ENCODE results near the gene FZR1. TPM values are rescaled to one million over a fixed set of nuclear protein-coding genes. Genes with fewer than 3 reads are reported as not detected.

Gene FZR1
- total and polyA plus RNA-seq, 10 donors, result 9.8 to 53.6 (median 37.1) TPM

- no peak for DNase-seq
- Histone ChIP-seq H3K36me3 (peaks cover 10 to 85% (median 61%) of the 10 kb centered on the region in 6 donors), H3K4me3 (no peak overlapping the region), H3K9me3 (no peaks in the 10 kb centered on the region), H3K4me1 (peaks cover 0 to 11% (median 0%) of the 10 kb centered on the region in 6 donors), H3K27me3 (replicated peaks in 1 of 7) (no peaks in the 10 kb centered on the region), H3K27ac (no peak overlapping the region)
- intact Hi-C loops (cut with DNase I; ENCODE audit: low total_unique reads), result no loop called here
- TF ChIP-seq POLR2A (IDR thresholded peaks at IDR 0.05) (no peak), POLR2AphosphoS5 (IDR thresholded peaks at IDR 0.05) (peak in 1 of 3 donors; percentile 4)
- 91 to 99% (median 95%) methylated on average over 20 of the region's 20 CpGs for WGBS, 5 donors
Measured at GRCh38 chr19:3524904-3525451, 18.9 kb downstream of the FZR1 start.

- peaks cover 10 to 84% (median 67%) of the 10 kb centered on the region in 6 donors for H3K36me3 ChIP-seq
- no peak overlapping the region for H3K27ac ChIP-seq
- WGBS, 5 donors, result 92 to 98% (median 94%) methylated on average over 23 to 28 of the region's 28 CpGs
- no peaks in the 10 kb centered on the region for H3K9me3 ChIP-seq
- H3K27me3 ChIP-seq (replicated peaks in 1 of 7), result no peaks in the 10 kb centered on the region
- DNase-seq, result no peak
- TF ChIP-seq CTCF (IDR thresholded peaks at IDR 0.05 in 8 of 11, conservative IDR thresholded peaks at IDR 0.05 in 3 of 11) (no peak), POLR2A (IDR thresholded peaks at IDR 0.05) (no peak), POLR2AphosphoS5 (IDR thresholded peaks at IDR 0.05) (no peak)
- no peak overlapping the region for H3K4me3 ChIP-seq
- H3K4me1 ChIP-seq, result no peaks in the 10 kb centered on the region
- intact Hi-C loops (cut with DNase I; ENCODE audit: low total_unique reads), result no loop called here
Measured at GRCh38 chr19:3526507-3527237, 20.6 kb downstream of the FZR1 start.

GRCh38 chr19:3527238-3527910 is 21.3 kb downstream of the FZR1 start:
- TF ChIP-seq POLR2AphosphoS5 (IDR thresholded peaks at IDR 0.05) (no peak), POLR2A (IDR thresholded peaks at IDR 0.05) (no peak), CTCF (IDR thresholded peaks at IDR 0.05 in 8 of 11, conservative IDR thresholded peaks at IDR 0.05 in 3 of 11) (no peak)
- intact Hi-C loops (cut with DNase I; ENCODE audit: low total_unique reads), result no loop called here
- Histone ChIP-seq H3K27me3 (replicated peaks in 1 of 7) (no peaks in the 10 kb centered on the region), H3K4me1 (no peaks in the 10 kb centered on the region), H3K4me3 (no peak overlapping the region), H3K36me3 (peaks cover 10 to 84% (median 71%) of the 10 kb centered on the region in 6 donors), H3K27ac (no peak overlapping the region), H3K9me3 (no peaks in the 10 kb centered on the region)
- 94 to 99% (median 96%) methylated on average over 17 to 21 of the region's 21 CpGs for WGBS, 5 donors
- DNase-seq, result no peak

- H3K36me3 ChIP-seq, result peaks cover 10 to 84% (median 72%) of the 10 kb centered on the region in 6 donors
- DNase-seq, result no peak
- intact Hi-C loops (cut with DNase I; ENCODE audit: low total_unique reads), result no loop called here
- TF ChIP-seq POLR2A (IDR thresholded peaks at IDR 0.05) (no peak), POLR2AphosphoS5 (IDR thresholded peaks at IDR 0.05) (no peak), CTCF (IDR thresholded peaks at IDR 0.05 in 8 of 11, conservative IDR thresholded peaks at IDR 0.05 in 3 of 11) (no peak)
- no peaks in the 10 kb centered on the region for H3K9me3 ChIP-seq
- no peaks in the 10 kb centered on the region for H3K4me1 ChIP-seq
- WGBS, 5 donors, result 96 to 99% (median 97%) methylated on average over 12 to 14 of the region's 14 CpGs
- H3K27ac ChIP-seq, result no peak overlapping the region
- H3K4me3 ChIP-seq, result no peak overlapping the region
- H3K27me3 ChIP-seq (replicated peaks in 1 of 7), result no peaks in the 10 kb centered on the region
Measured at GRCh38 chr19:3528080-3528479, 22.0 kb downstream of the FZR1 start.

All from spleen (tissue), 11 donors.